K562 (cell line): ENCODE measurements around the gene TRIM71.

Experiments
- PRPF4 ChIP-seq: fragments of 200-400 bp; formaldehyde crosslinking; IDR thresholded peaks from one replicate; pipeline ENCODE4 v1.6.1; 2017; ENCODE audit warnings: low read length, low read depth, mild to moderate bottlenecking; ENCODE audit not compliant: insufficient read depth, poor library complexity, severe bottlenecking
- ZFX ChIP-seq: sonication (generic); formaldehyde crosslinking; IDR thresholded peaks from 2 replicates; pipeline ENCODE4 v1.8.0; 2022; ENCODE audit warnings: mild to moderate bottlenecking, missing genetic modification reagents, moderate library complexity
- ZNF41 ChIP-seq: fragments of 250-450 bp; sonication (Bioruptor Pico); conservative IDR thresholded peaks from 2 replicates; pipeline ENCODE4 v1.4.0; 2020; ENCODE audit warnings: mild to moderate bottlenecking
- TF ChIP-seq, protein P1 (sequence below), 3 experiments: IDR thresholded peaks in 2 of 3; conservative IDR thresholded peaks in 1 of 3; 2 replicates each; pipeline ENCODE4 v1.5.1; 2011 to 2012; ENCODE audit warnings: low read length in 3 of 3, mild to moderate bottlenecking in 3 of 3, control low read depth in 2 of 3, improper control_type of control experiment in 1 of 3, inconsistent platforms in 1 of 3, low read depth in 1 of 3, mixed read lengths in 1 of 3, moderate library complexity in 1 of 3; ENCODE audit not compliant: insufficient read depth in 2 of 3
- TF ChIP-seq, protein P2 (sequence below): fragments of 250-450 bp; sonication (Bioruptor Pico); IDR thresholded peaks from 2 replicates; pipeline ENCODE4 v1.5.0; 2020; ENCODE audit warnings: mild to moderate bottlenecking, borderline replicate concordance

DNA sequence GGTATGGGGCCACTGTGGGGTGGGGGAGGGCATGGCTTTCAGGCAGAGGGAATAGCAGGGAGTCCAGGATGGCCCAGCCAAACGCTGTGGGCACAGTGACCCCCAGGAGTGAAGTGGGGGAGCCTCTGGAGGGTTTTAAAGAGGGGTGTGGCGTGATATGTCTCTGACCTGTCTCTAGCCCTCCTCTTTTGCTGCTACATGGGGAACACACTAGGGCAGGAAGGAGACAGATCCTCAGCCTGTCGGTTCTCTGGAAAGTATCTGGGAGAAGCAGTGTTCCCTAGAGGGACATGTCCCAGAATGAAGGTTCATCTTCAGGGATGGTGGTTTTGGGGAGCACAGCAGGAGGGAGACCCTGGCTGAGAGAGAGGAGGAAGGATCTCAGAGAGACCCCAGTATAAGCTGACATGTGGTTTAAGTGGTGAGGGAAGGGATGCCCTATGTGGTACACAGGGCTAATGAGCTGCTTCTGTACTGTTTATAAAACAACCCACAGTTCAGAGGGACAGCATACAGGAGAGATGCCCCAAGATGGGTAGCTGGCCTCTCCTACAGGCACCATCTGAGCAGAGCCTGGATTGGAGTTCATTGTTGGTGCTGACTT is 37.7 kb downstream of the TRIM71 start:
- TF ChIP-seq PRPF4 (no peak), ZNF41 (CRISPR knock-in tag) (no peak), ZFX (no peak)
- TF ChIP-seq, protein P1, sequence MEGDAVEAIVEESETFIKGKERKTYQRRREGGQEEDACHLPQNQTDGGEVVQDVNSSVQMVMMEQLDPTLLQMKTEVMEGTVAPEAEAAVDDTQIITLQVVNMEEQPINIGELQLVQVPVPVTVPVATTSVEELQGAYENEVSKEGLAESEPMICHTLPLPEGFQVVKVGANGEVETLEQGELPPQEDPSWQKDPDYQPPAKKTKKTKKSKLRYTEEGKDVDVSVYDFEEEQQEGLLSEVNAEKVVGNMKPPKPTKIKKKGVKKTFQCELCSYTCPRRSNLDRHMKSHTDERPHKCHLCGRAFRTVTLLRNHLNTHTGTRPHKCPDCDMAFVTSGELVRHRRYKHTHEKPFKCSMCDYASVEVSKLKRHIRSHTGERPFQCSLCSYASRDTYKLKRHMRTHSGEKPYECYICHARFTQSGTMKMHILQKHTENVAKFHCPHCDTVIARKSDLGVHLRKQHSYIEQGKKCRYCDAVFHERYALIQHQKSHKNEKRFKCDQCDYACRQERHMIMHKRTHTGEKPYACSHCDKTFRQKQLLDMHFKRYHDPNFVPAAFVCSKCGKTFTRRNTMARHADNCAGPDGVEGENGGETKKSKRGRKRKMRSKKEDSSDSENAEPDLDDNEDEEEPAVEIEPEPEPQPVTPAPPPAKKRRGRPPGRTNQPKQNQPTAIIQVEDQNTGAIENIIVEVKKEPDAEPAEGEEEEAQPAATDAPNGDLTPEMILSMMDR (IDR thresholded peaks at IDR 0.05 in 2 of 3, conservative IDR thresholded peaks at IDR 0.05 in 1 of 3; ENCODE audit: insufficient read depth in 2 of 3, low read depth in 1 of 3, low read length in 3 of 3) = no peak
- TF ChIP-seq, protein P2, sequence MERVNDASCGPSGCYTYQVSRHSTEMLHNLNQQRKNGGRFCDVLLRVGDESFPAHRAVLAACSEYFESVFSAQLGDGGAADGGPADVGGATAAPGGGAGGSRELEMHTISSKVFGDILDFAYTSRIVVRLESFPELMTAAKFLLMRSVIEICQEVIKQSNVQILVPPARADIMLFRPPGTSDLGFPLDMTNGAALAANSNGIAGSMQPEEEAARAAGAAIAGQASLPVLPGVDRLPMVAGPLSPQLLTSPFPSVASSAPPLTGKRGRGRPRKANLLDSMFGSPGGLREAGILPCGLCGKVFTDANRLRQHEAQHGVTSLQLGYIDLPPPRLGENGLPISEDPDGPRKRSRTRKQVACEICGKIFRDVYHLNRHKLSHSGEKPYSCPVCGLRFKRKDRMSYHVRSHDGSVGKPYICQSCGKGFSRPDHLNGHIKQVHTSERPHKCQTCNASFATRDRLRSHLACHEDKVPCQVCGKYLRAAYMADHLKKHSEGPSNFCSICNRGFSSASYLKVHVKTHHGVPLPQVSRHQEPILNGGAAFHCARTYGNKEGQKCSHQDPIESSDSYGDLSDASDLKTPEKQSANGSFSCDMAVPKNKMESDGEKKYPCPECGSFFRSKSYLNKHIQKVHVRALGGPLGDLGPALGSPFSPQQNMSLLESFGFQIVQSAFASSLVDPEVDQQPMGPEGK (CRISPR knock-in tag) = no peak
